ENCODE measurements around the gene KCNIP1. TPM values are rescaled to one million over a fixed set of nuclear protein-coding genes. Genes with fewer than 3 reads are reported as not detected.

KCNIP1 gene
- polyA plus RNA-seq, 1 donor from 2014 or later, result 13.8 TPM

- Histone ChIP-seq H3K9me2 (ENCODE audit: insufficient read depth, low read length) (no peaks in the 10 kb centered on the region), H3K27me3 (ENCODE audit: insufficient read depth, low read depth, low read length) (no peaks in the 10 kb centered on the region), H3K27ac (ENCODE audit: low read length) (no peak overlapping the region), H3F3A (ENCODE audit: insufficient read depth, low read length, poor library complexity, severe bottlenecking) (no peaks in the 10 kb centered on the region), H4K20me1 (ENCODE audit: insufficient read depth) (no peaks in the 10 kb centered on the region), H3K9me3 (ENCODE audit: low read length) (no peaks in the 10 kb centered on the region), H3K4me2 (ENCODE audit: low read length) (no peak overlapping the region), H3K36me3 (ENCODE audit: insufficient read depth, low read length) (no peaks in the 10 kb centered on the region), H3K9ac (ENCODE audit: low read length) (no peak overlapping the region), H2AFZ (ENCODE audit: low read depth, low read length) (no peak overlapping the region), H3K79me2 (replicated peaks; ENCODE audit: insufficient read depth, low read length) (no peaks in the 10 kb centered on the region), H3K4me3 (ENCODE audit: low read length) (no peak overlapping the region)
- TF ChIP-seq TAF1 (IDR thresholded peaks at IDR 0.05; ENCODE audit: low read depth), result no peak
- no peak for TF ChIP-seq SMC3 (conservative IDR thresholded peaks at IDR 0.05; ENCODE audit: poor library complexity)
- no peak for TF ChIP-seq RAD21 (conservative IDR thresholded peaks at IDR 0.05)
- TF ChIP-seq POLR2AphosphoS5 (IDR thresholded peaks at IDR 0.05), result no peak
- TF ChIP-seq MXI1 (conservative IDR thresholded peaks at IDR 0.05; ENCODE audit: poor library complexity, severe bottlenecking), result no peak
- no peak for TF ChIP-seq REST (IDR thresholded peaks at IDR 0.05; ENCODE audit: borderline replicate concordance)
- no peak for TF ChIP-seq CTCF (IDR thresholded peaks at IDR 0.05; ENCODE audit: poor library complexity, severe bottlenecking)
- no peak for TF ChIP-seq EP300 (conservative IDR thresholded peaks at IDR 0.05; ENCODE audit: poor library complexity, severe bottlenecking)
- no peak for TF ChIP-seq EZH2 (IDR thresholded peaks at IDR 0.05; ENCODE audit: borderline replicate concordance, insufficient read depth, low read length, poor library complexity, severe bottlenecking)
Observed at GRCh38 chr5:170538696-170539586, 35.1 kb downstream of the KCNIP1 start.

GRCh38 chr5:170540271-170540670, 36.5 kb downstream of the KCNIP1 start:
- Histone ChIP-seq H3K4me2 (ENCODE audit: low read length) (no peak overlapping the region), H3K4me3 (ENCODE audit: low read length) (no peak overlapping the region), H4K20me1 (ENCODE audit: insufficient read depth) (no peaks in the 10 kb centered on the region), H2AFZ (ENCODE audit: low read depth, low read length) (no peak overlapping the region), H3K9me3 (ENCODE audit: low read length) (no peaks in the 10 kb centered on the region), H3K27ac (ENCODE audit: low read length) (no peak overlapping the region), H3F3A (ENCODE audit: insufficient read depth, low read length, poor library complexity, severe bottlenecking) (no peaks in the 10 kb centered on the region), H3K9me2 (ENCODE audit: insufficient read depth, low read length) (no peaks in the 10 kb centered on the region), H3K36me3 (ENCODE audit: insufficient read depth, low read length) (no peaks in the 10 kb centered on the region), H3K27me3 (ENCODE audit: insufficient read depth, low read depth, low read length) (no peaks in the 10 kb centered on the region), H3K9ac (ENCODE audit: low read length) (no peak overlapping the region), H3K79me2 (replicated peaks; ENCODE audit: insufficient read depth, low read length) (no peaks in the 10 kb centered on the region)
- TF ChIP-seq CTCF (IDR thresholded peaks at IDR 0.05; ENCODE audit: poor library complexity, severe bottlenecking) (no peak), EP300 (conservative IDR thresholded peaks at IDR 0.05; ENCODE audit: poor library complexity, severe bottlenecking) (no peak), REST (IDR thresholded peaks at IDR 0.05; ENCODE audit: borderline replicate concordance) (no peak), POLR2AphosphoS5 (IDR thresholded peaks at IDR 0.05) (no peak), EZH2 (IDR thresholded peaks at IDR 0.05; ENCODE audit: borderline replicate concordance, insufficient read depth, low read length, poor library complexity, severe bottlenecking) (no peak), MXI1 (conservative IDR thresholded peaks at IDR 0.05; ENCODE audit: poor library complexity, severe bottlenecking) (no peak), SMC3 (conservative IDR thresholded peaks at IDR 0.05; ENCODE audit: poor library complexity) (no peak), TAF1 (IDR thresholded peaks at IDR 0.05; ENCODE audit: low read depth) (no peak), RAD21 (conservative IDR thresholded peaks at IDR 0.05) (no peak)
